Kidney (tissue), 14 donors: Measurements from ENCODE around the gene EDAR. TPM values are rescaled to one million over a fixed set of nuclear protein-coding genes. Genes with fewer than 3 reads are reported as not detected.

Source experiments
- DNase-seq, 5 donors: peaks; one replicate each; pipeline ENCODE4 v3.0.0-alpha.2; 2013 to 2020
- FAIRE-seq: peaks from 2 replicates; lab custom pipeline; 2012; peaks lifted over from hg19 to GRCh38; lab: Jason Lieb, UNC
- H3K27ac ChIP-seq, 2 donors: one replicate each; pipeline ENCODE4 v1.7.0; 2013; ENCODE audit warnings: low read depth in 2 of 2, low read length in 2 of 2, inconsistent platforms in 1 of 2
- H3K27me3 ChIP-seq: one replicate; pipeline ENCODE4 v1.7.1; 2013; ENCODE audit warnings: low read length, inconsistent platforms; ENCODE audit not compliant: control insufficient read depth, insufficient read depth
- H3K36me3 ChIP-seq, 3 donors: one replicate each; pipeline versions ENCODE4 v1.7.0 to v1.7.1; 2013; ENCODE audit warnings: low read length in 3 of 3, control low read depth in 1 of 3, inconsistent platforms in 1 of 3; ENCODE audit not compliant: insufficient read depth in 3 of 3, control insufficient read depth in 2 of 3
- H3K4me1 ChIP-seq, 3 donors: one replicate each; pipeline versions ENCODE4 v1.7.0 to v1.7.1; 2013; ENCODE audit warnings: low read length in 3 of 3, inconsistent platforms in 1 of 3, low read depth in 1 of 3; ENCODE audit not compliant: control insufficient read depth in 2 of 3, insufficient read depth in 2 of 3
- H3K4me3 ChIP-seq, 3 donors: one replicate each; pipeline versions ENCODE4 v1.7.0 to v1.8.1; 2013; ENCODE audit warnings: low read length in 3 of 3, control low read depth in 1 of 3, inconsistent platforms in 1 of 3
- H3K9ac ChIP-seq, 3 donors: one replicate each; pipeline versions ENCODE4 v1.7.0 to v1.7.1; 2013; ENCODE audit warnings: low read length in 3 of 3, control low read depth in 1 of 3, inconsistent platforms in 1 of 3
- H3K9me3 ChIP-seq, 3 donors: one replicate each; pipeline versions ENCODE4 v1.7.0 to v1.7.1; 2013; ENCODE audit warnings: low read length in 3 of 3, control low read depth in 1 of 3, inconsistent platforms in 1 of 3; ENCODE audit not compliant: control insufficient read depth in 2 of 3, insufficient read depth in 1 of 3
- CTCF ChIP-seq: IDR thresholded peaks from 3 replicates; pipeline ENCODE4 v1.5.1; 2012; ENCODE audit warnings: mild to moderate bottlenecking, moderate library complexity, borderline replicate concordance; ENCODE audit not compliant: insufficient read depth; ENCODE audit errors: extremely low read depth
- intact Hi-C: fragments of 100-400 bp; cut with DNase I; formaldehyde crosslinking; loops from one replicate; pipeline ENCODE4 v1.11.1; 2022
- polyA plus RNA-seq: library from polyadenylated mRNA; stranded (reverse); fragments of 350-450 nt; fragmentation: Illumina TruSeq; extraction: RNeasy Lipid Tissue Mini Kit (QIAGEN cat#74804); gene quantifications from one replicate; pipeline ENCODE4 v1.2.3, GENCODE V29; 2014; ENCODE audit warnings: low read depth, low replicate concordance; ENCODE audit not compliant: insufficient read depth
- total RNA-seq: library from RNA; stranded (reverse); fragmentation: NEBNext Ultra II Directional; extraction: Animal tissue kit (Norgen Biotek cat#: 25700); gene quantifications from one replicate; pipeline ENCODE4 v1.2.1, GENCODE V29; 2021
- donor health status: control.
- donor health status: control.
- donor health status: control.
- donor health status: control.
- donor health status: control.
- donor health status: DM: yes; HTN: yes; CAD: no.
- donor health status: Normal renal cell carcinoma (clear cell type).

Gene EDAR
- total and polyA plus RNA-seq, 2 donors from 2014 or later, result 0.17 to 3.1 TPM

- Histone ChIP-seq H3K9me3 (peaks cover 0 to 4% (median 0%) of the 10 kb centered on the region in 3 donors), H3K27ac (no peak overlapping the region), H3K27me3 (no peaks in the 10 kb centered on the region), H3K4me3 (no peak overlapping the region), H3K4me1 (no peaks in the 10 kb centered on the region), H3K9ac (no peak overlapping the region), H3K36me3 (peaks cover 0 to 2% (median 0%) of the 10 kb centered on the region in 3 donors)
- no peak for DNase-seq
- no peak for FAIRE-seq
- intact Hi-C loops, result no loop called here
- TF ChIP-seq CTCF, result no peak
These were observed 143.1 kb downstream of the EDAR start for GRCh38 chr2:108845923-108846322.

Other genes with a start within 250 kb of the EDAR start
- gene CCDC138, start 202.4 kb downstream of the EDAR start, total RNA-seq, result 3.2 TPM
- 1.3 TPM for gene CCDC138, start 202.4 kb downstream of the EDAR start, polyA plus RNA-seq
- 10.7 TPM for gene SH3RF3, start 140.0 kb upstream of the EDAR start, total RNA-seq
- gene SH3RF3, start 140.0 kb upstream of the EDAR start, polyA plus RNA-seq, result 1.7 TPM